OCI-LY3 (cell line): Measurements from ENCODE around the gene ARPC2.

Source experiments
- H2AFZ ChIP-seq: fragments of 200-600, 300-600 bp; shearing (Covaris generic); 2 replicates; pipeline ENCODE4 v1.6.0; 2014; ENCODE audit warnings: antibody characterized with exemption, low read depth, low read length
- H3K27ac ChIP-seq: fragments of 200-600, 300-600 bp; sonication (generic); 2 replicates; pipeline ENCODE4 v1.5.1; 2014; ENCODE audit warnings: mild to moderate bottlenecking, low read length, moderate library complexity, mixed read lengths
- H3K27me3 ChIP-seq: fragments of 200-600, 300-600 bp; sonication (generic); 2 replicates; pipeline ENCODE4 v1.6.1; 2014; ENCODE audit warnings: low read depth, low read length, mixed read lengths
- H3K36me3 ChIP-seq: fragments of 200-600, 300-600 bp; sonication (generic); replicated peaks from 2 replicates; pipeline ENCODE3; 2014; ENCODE audit warnings: low read depth, low read length, mixed read lengths
- H3K4me1 ChIP-seq: fragments of 300-600, 200-600 bp; sonication (generic); 2 replicates; pipeline ENCODE4 v1.6.1; 2014; ENCODE audit warnings: low read length, mixed read lengths
- H3K4me2 ChIP-seq: fragments of 200-600, 300-600 bp; sonication (generic); 2 replicates; pipeline ENCODE4 v1.6.1; 2014; ENCODE audit warnings: low read length, mixed read lengths
- H3K4me3 ChIP-seq: fragments of 300-600, 200-600 bp; sonication (generic); 2 replicates; pipeline ENCODE4 v1.5.1; 2014; ENCODE audit warnings: antibody characterized with exemption, mild to moderate bottlenecking, low read length, moderate library complexity
- H3K79me2 ChIP-seq: fragments of 300-600, 200-600 bp; shearing (Covaris generic); 2 replicates; pipeline ENCODE4 v1.6.1; 2014; ENCODE audit warnings: mild to moderate bottlenecking, low read length, mixed read lengths
- H3K9ac ChIP-seq: fragments of 300-600, 200-600 bp; shearing (Covaris generic); 2 replicates; pipeline ENCODE4 v1.6.0; 2014; ENCODE audit warnings: mild to moderate bottlenecking, low read length, moderate library complexity
- H3K9me3 ChIP-seq: fragments of 200-600, 300-600 bp; shearing (Covaris generic); 2 replicates; pipeline ENCODE4 v1.6.1; 2014; ENCODE audit warnings: low read length, mixed read lengths; ENCODE audit not compliant: insufficient read depth
- H4K20me1 ChIP-seq: fragments of 200-600, 300-600 bp; sonication (generic); 2 replicates; pipeline ENCODE4 v1.6.1; 2016; ENCODE audit warnings: low read length, mixed read lengths; ENCODE audit not compliant: insufficient read depth
- EZH2phosphoT487 ChIP-seq: fragments of 200-600 bp; shearing (Covaris generic); IDR thresholded peaks from 2 replicates; pipeline ENCODE4 v1.6.1; 2018; ENCODE audit warnings: antibody characterized with exemption, mixed run types, low read depth
- TF ChIP-seq, protein P1 (sequence below): fragments of 200-600, 300-600 bp; sonication (generic); IDR thresholded peaks from 2 replicates; pipeline ENCODE4 v1.5.1; 2014; ENCODE audit warnings: antibody characterized with exemption, low read length, low read depth

Gene ARPC2

DNA sequence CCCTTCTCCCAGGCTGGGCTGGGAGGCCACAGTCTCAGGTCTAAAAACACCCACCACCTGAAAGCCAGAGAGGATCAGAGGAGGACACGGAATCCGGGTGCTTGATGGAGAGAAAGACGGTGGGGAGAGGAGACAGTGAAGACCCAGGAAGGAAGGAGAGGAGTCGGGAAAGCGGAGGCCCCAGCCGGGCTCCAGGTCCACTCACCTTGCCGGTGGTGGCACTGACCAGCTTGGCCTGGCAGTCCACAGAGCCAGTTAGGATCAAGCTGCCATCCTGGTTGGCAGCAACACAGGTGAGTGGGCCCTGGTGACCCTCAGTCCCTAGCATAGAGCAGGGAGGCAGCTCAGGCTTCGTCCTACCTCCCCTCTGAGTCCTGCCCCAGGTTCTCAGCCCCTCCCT lies 48.6 kb downstream of the ARPC2 start:
- TF ChIP-seq, protein P1, sequence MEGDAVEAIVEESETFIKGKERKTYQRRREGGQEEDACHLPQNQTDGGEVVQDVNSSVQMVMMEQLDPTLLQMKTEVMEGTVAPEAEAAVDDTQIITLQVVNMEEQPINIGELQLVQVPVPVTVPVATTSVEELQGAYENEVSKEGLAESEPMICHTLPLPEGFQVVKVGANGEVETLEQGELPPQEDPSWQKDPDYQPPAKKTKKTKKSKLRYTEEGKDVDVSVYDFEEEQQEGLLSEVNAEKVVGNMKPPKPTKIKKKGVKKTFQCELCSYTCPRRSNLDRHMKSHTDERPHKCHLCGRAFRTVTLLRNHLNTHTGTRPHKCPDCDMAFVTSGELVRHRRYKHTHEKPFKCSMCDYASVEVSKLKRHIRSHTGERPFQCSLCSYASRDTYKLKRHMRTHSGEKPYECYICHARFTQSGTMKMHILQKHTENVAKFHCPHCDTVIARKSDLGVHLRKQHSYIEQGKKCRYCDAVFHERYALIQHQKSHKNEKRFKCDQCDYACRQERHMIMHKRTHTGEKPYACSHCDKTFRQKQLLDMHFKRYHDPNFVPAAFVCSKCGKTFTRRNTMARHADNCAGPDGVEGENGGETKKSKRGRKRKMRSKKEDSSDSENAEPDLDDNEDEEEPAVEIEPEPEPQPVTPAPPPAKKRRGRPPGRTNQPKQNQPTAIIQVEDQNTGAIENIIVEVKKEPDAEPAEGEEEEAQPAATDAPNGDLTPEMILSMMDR, result no peak
- no peak for TF ChIP-seq EZH2phosphoT487
- no peaks in the 10 kb centered on the region for H3K36me3 ChIP-seq

GRCh38 chr2:218266316-218266979 lies 49.5 kb downstream of the ARPC2 start:
- no peak overlapping the region for H3K4me3 ChIP-seq
- peaks cover 6% of the 10 kb centered on the region for H3K79me2 ChIP-seq
- no peak for TF ChIP-seq EZH2phosphoT487
- TF ChIP-seq, protein P1, result no peak
- H3K9ac ChIP-seq, result no peak overlapping the region
- H3K27ac ChIP-seq, result no peak overlapping the region
- no peaks in the 10 kb centered on the region for H3K27me3 ChIP-seq
- no peaks in the 10 kb centered on the region for H3K9me3 ChIP-seq
- H3K4me1 ChIP-seq, result peaks cover 15% of the 10 kb centered on the region
- no peak overlapping the region for H3K4me2 ChIP-seq
- H2AFZ ChIP-seq, result no peak overlapping the region
- no peaks in the 10 kb centered on the region for H4K20me1 ChIP-seq
- H3K36me3 ChIP-seq, result no peaks in the 10 kb centered on the region

More for the DNA sequence above, 48.6 kb downstream of the ARPC2 start:
- H3K4me2 ChIP-seq, result no peak overlapping the region
- peaks cover 6% of the 10 kb centered on the region for H3K79me2 ChIP-seq
- H3K9ac ChIP-seq, result no peak overlapping the region
- H2AFZ ChIP-seq, result no peak overlapping the region
- H3K27ac ChIP-seq, result no peak overlapping the region
- H3K27me3 ChIP-seq, result no peaks in the 10 kb centered on the region
- H4K20me1 ChIP-seq, result no peaks in the 10 kb centered on the region
- no peak overlapping the region for H3K4me3 ChIP-seq
- H3K4me1 ChIP-seq, result peaks cover 18% of the 10 kb centered on the region
- no peaks in the 10 kb centered on the region for H3K9me3 ChIP-seq

GRCh38 chr2:218267259-218267658 lies 50.3 kb downstream of the ARPC2 start:
- TF ChIP-seq, protein P1, result no peak
- TF ChIP-seq EZH2phosphoT487, result no peak
- H3K27ac ChIP-seq, result no peak overlapping the region
- H3K9me3 ChIP-seq, result no peaks in the 10 kb centered on the region
- H3K79me2 ChIP-seq, result peaks cover 6% of the 10 kb centered on the region
- H3K4me1 ChIP-seq, result peaks cover 12% of the 10 kb centered on the region
- no peak overlapping the region for H3K9ac ChIP-seq
- H3K4me2 ChIP-seq, result no peak overlapping the region
- no peak overlapping the region for H2AFZ ChIP-seq
- no peaks in the 10 kb centered on the region for H4K20me1 ChIP-seq
- H3K4me3 ChIP-seq, result no peak overlapping the region
- H3K27me3 ChIP-seq, result no peaks in the 10 kb centered on the region
- H3K36me3 ChIP-seq, result no peaks in the 10 kb centered on the region

DNA sequence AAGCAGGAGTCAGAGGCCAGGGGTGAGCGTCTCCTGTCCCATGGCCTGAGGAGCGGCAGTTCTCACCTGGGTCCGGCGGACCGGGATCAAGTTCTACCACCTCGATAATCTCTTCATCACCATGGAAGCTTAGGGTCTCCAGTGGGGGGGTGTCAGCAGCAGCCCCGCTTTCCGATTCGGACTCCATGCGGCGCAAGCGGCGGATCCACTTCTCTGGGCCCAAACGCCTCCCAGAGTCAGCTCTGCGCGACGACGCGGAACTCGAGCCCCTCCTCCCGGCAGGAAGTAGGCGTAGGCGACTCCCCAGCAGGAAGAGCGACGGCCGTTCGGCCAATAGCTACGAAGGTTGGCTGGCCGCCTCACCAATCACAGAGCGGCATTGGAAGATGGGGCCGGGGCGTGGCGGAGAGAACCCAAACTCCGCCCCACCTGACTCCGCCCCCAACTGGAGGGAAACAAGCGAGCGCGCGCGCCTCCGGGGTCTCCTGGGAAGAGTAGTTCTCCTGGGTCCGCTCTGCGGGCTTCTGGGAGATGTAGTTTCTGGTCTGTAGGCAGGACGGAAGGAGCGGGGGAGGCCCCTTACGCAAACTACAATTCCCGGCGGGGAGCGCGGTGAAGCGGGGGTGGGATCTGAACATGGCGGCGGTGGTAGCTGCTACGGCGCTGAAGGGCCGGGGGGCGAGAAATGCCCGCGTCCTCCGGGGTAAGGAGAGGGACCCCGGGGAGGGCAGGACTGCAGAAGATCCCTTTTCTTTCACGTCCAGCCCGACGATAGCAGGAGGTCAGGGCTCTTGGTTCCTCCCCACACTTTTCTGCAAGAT lies 53.1 kb downstream of the ARPC2 start, which contains the start of the genes AAMP and PNKD:
TSS of gene AAMP (minus strand) at position 238 of the 821 bp plus-strand sequence. CDS start at position 187, 51 bp downstream.
TSS of gene PNKD (plus strand) at position 620 of the 821 bp plus-strand sequence. CDS start at position 637, 17 bp downstream.
- peak within 1 kb of the TSS; percentile 89 for H3K9ac ChIP-seq
- H2AFZ ChIP-seq, result peak within 1 kb of the TSS; percentile 23; the same call in 1 of the 2 replicates
- peaks cover 16% of the 10 kb centered on the region for H3K4me1 ChIP-seq
- no peaks in the 10 kb centered on the region for H3K9me3 ChIP-seq
- H3K27me3 ChIP-seq, result no peaks in the 10 kb centered on the region
- H3K4me2 ChIP-seq, result peak within 1 kb of the TSS; percentile 98
- peak within 1 kb of the TSS; percentile 99 for H3K4me3 ChIP-seq
- no peaks in the 10 kb centered on the region for H4K20me1 ChIP-seq
- H3K27ac ChIP-seq, result peak within 1 kb of the TSS; percentile 30; the same call in 1 of the 2 replicates
- TF ChIP-seq, protein P1, result 0 out of 2 replicates have a peak, but pooled peaks have one; percentile 8
- no peak for TF ChIP-seq EZH2phosphoT487
- no peaks in the 10 kb centered on the region for H3K36me3 ChIP-seq
- peaks cover 6% of the 10 kb centered on the region for H3K79me2 ChIP-seq
